GM19193 (cell line): ENCODE data around the gene RPS6KL1.

Source experiments
- POLR2A ChIP-seq: IDR thresholded peaks from 4 replicates; pipeline ENCODE4 v1.6.1; 2011; ENCODE audit not compliant: insufficient read depth, insufficient read length; ENCODE audit errors: extremely low read depth

RPS6KL1 gene

GRCh38 chr14:74945852-74946658, 23.0 kb upstream of the RPS6KL1 start:
- TF ChIP-seq POLR2A, result no peak

DNA sequence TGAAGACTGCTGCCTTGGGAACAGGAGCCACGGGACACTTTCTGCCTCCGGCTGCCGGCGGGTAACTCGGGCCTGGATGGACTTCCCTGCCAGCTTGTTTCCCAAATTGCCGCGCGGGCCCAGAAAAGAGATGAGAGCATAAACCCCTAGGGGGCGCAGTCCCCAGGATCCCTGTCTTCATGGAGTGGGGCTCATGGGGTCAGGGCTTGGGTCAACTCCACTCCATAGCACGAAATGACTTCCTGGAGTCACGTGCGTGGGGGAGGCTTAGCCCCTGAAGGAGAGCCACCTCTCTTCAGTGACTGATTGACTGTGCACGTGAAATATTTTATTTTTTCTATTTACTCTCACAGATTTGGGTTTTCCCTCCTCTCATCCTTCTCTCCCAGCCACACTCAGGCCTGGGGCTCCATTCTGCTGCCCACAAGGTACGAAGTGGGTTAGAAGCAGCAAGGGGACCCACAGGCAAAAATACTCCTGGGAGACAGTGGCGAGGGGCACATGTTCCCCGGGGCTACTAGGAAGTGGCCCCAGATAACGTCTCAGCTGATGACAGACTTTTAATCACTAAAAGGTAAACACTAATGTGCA, 22.3 kb upstream of the RPS6KL1 start:
- no peak for TF ChIP-seq POLR2A

DNA sequence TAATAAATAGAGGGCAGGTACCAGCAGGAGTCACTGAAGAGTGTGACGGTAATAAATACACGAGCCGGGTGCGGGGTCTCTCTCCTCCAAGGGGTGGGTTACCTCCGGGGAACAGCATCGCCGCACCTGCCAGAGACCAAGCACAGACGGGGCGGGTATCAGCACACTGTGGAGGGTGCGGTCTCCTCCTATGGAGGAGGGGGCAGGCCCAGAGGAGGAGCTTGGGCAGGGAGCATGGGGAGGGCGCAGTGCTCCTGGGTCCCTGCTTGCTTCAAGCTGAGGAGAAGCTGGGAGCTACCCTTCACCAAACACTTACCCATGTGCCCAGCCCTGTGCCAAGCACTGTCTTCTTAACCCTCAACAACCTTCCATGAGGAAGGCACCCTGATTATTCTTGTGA, 19.5 kb upstream of the RPS6KL1 start:
- no peak for TF ChIP-seq POLR2A

GRCh38 chr14:74942181-74942580, 19.1 kb upstream of the RPS6KL1 start:
- TF ChIP-seq POLR2A, result no peak

DNA sequence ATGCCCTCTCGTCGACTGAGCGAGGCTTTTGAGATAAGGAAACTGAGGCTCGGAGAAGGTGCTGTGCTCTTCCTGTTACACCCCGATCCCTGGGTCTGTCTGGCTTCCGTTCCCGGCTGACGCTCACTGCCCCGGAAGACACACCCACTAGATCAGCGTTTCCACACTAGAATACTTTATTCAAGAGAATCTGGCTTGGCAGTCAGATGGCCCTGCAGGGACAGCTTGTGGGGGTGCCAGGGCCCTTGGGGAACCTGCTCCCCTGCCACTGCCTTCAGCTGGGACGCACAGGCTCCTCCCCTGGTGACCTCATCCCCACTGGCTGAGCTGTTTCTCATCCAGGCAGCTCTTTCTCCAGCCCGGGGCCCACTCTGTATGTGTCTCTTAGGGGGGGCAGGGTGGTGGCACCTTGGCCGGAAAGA, 18.6 kb upstream of the RPS6KL1 start:
- no peak for TF ChIP-seq POLR2A

- TF ChIP-seq POLR2A, result no peak
These were observed 18.0 kb upstream of the RPS6KL1 start for GRCh38 chr14:74940956-74941565.

DNA sequence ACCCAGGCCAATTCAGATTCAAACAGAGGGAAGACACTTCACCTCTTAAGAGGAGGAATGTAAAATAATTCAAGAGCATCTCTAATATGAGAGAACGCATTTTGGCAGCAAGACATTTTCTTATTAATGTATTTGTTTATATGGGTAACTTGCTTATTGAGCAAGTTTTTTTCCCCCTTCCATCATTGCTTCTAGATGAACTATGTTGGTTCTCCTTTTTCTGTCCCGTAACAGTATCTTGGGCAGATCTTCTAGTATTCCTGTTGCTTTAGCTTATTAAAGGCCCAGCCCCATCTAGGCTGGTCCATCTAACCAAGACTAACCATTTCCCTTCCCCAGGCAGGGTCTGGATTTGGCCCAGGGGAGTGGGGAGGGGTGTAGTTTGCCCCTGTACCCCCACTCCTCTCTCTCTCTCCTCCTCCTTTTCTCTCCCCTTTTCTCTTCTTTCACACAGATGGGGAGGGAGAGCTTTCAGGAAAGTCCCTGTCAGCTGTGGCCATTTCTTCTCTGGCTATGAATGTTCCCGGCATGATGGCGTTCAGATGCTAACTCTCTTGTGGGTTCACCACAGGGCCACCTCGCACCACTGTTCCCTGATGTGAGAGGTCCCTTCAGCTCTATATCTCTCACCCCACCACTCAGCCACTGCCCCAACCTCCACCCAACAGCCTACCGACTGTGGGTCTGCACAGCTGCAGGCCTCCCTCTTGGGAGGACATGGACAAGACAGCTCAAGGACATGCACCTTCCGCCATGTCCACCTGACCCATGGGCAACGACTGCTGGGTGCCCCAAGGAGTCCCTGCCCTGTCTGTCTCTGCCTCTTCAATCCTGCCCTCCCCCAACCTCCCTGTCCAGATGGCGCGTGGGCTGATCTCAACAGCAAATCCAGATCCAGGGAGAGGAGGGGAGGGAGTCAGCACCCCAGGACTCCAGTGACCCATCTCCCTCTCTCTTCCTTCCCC, 15.8 kb upstream of the RPS6KL1 start:
- no peak for TF ChIP-seq POLR2A

GRCh38 chr14:74937171-74937570, 14.1 kb upstream of the RPS6KL1 start:
- no peak for TF ChIP-seq POLR2A

- TF ChIP-seq POLR2A, result no peak
These were observed 13.7 kb upstream of the RPS6KL1 start for GRCh38 chr14:74936731-74937130.

DNA sequence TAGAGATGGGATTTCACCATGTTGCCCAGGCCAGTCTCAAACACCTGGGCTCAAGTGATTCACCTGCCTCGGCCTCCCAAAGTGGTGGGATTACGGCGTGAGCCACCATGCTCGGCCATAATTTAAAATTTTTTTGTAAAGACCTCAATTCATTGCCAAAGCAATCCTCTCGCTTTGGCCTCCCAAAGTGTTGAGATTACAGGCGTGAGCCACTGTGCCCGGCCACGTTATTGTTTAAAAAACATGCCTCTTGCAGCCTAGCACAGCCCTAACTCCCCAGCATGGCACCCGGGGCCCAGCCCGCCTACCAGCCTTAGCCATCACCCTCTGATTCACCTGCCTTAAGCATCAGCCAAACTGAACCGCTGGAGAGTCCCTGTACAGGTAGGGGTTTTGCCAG, 13.1 kb upstream of the RPS6KL1 start:
- TF ChIP-seq POLR2A, result no peak

DNA sequence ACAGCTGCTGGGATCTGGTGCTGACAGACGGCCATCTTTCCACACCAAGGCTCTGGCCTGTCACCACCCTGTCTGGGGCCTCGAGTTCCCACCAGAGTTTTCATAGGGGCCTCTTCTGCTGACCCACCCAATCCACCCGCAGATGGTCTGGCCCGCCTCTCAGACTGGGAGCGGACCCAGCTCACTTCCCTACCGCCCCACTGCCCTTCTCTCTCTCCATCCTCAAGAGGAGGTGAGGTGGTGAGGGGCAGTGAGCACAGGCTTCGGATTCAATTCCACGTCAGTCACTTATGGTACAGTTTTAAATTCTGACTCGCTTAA, 12.3 kb upstream of the RPS6KL1 start:
- TF ChIP-seq POLR2A, result no peak

DNA sequence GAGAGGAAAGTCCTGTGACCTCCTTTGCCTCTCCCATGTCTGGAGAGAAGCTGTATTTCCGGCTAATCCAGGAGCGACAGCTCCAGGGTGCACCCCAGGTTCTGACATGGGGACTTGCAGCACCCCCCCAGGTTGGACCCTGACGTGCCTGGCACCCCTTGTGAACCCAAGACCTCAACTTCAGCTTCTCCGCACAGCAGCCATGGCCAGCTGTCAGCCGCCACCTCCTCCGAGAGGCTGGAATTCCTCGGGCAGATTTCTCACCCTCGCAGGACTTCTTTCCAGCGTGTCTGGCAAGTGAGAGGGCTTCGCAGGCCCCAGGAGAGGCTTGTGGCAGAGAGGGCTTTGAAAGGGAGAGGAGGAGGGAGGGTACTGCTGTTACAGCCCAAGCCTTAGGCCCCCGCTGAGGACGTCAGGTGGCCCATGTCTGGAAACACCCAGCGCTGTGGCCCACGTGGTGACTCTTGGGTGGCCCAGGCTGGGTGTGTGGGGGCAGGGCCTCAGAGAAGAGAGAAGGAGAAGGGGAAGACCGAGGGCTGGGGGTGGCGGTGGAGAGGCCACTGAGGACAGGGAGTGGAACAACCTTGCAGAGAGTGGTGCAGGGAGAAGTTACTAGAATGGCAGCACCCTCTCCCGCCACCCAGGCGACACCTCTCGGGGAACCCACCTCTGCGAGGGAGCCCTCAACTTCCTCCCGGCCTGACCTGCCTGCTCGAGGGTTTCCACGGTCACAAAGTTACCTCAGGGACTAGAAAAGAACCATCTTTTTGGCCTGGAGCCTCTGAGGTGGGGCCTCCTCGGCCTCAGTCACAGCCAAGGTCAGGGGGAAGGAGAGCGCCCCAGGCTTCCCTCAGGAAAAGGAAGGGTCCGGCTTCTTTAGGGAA, 11.7 kb upstream of the RPS6KL1 start:
- no peak for TF ChIP-seq POLR2A

DNA sequence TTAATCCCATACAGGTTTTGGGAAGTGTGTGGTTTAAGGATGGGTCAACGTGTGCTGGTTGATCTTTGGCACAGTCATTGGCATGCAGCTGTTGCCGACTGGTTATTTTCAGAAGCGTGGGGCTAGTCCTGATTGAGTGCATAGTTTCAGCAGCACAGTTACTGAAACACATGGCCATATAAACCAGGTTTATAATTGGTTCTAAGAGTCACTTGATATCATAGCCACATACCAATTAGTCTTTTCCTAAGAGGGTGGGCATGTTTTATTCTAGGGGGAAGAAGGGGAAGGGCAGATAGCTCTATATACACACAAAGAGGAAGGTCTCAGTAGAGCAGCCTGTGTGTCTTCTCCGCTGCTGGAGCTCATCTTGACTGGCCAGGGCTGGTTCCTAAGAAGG, 11.0 kb upstream of the RPS6KL1 start:
- no peak for TF ChIP-seq POLR2A

GRCh38 chr14:74932401-74932901, 9.4 kb upstream of the RPS6KL1 start:
- TF ChIP-seq POLR2A, result no peak

- TF ChIP-seq POLR2A, result no peak
These were observed 6.2 kb upstream of the RPS6KL1 start for GRCh38 chr14:74929242-74929641.

- TF ChIP-seq POLR2A, result no peak
These were observed 4.2 kb upstream of the RPS6KL1 start for GRCh38 chr14:74927225-74927624.
